SK-N-SH treated with all-trans-retinoic acid at 6 μM for 48 hours (cell line): ENCODE results near the gene OR5K1.

ENCODE experiments used
- ATAC-seq: fragments of 200-7000 bp; cut with Tn5 transposase; 3 replicates; pipeline ENCODE4 v1.9.1; 2020; ENCODE audit warnings: mild to moderate bottlenecking, moderate library complexity
- ARNTL ChIP-seq: fragments of 450-650 bp; formaldehyde crosslinking; IDR thresholded peaks from 2 replicates; pipeline ENCODE4 v1.5.0; 2020; ENCODE audit warnings: low read depth, mild to moderate bottlenecking, moderate library complexity, borderline replicate concordance
- CREB5 ChIP-seq: fragments of 250-450 bp; sonication (Bioruptor Pico); IDR thresholded peaks from 2 replicates; pipeline ENCODE4 v1.5.1; 2020; ENCODE audit warnings: low read depth, mild to moderate bottlenecking, moderate library complexity
- CSDC2 ChIP-seq: fragments of 250-450 bp; sonication (Bioruptor Pico); IDR thresholded peaks from 2 replicates; pipeline ENCODE4 v1.5.0; 2020; ENCODE audit warnings: mild to moderate bottlenecking, moderate library complexity
- CSRNP3 ChIP-seq: fragments of 250-450 bp; sonication (Bioruptor Pico); IDR thresholded peaks from 2 replicates; pipeline ENCODE4 v1.5.1; 2021; ENCODE audit warnings: mild to moderate bottlenecking, moderate library complexity
- ESRRG ChIP-seq: fragments of 250-450 bp; sonication (Bioruptor Pico); IDR thresholded peaks from 2 replicates; pipeline ENCODE4 v1.6.1; 2021; ENCODE audit warnings: mild to moderate bottlenecking
- GLIS3 ChIP-seq: fragments of 250-450 bp; sonication (Bioruptor Pico); IDR thresholded peaks from 2 replicates; pipeline ENCODE4 v1.5.0; 2020; ENCODE audit warnings: mild to moderate bottlenecking, moderate library complexity
- ISL1 ChIP-seq: fragments of 250-450 bp; sonication (Bioruptor Pico); IDR thresholded peaks from 2 replicates; pipeline ENCODE4 v2.1.2; 2022; ENCODE audit warnings: mild to moderate bottlenecking, moderate library complexity
- OSR1 ChIP-seq: fragments of 250-450 bp; sonication (Bioruptor Pico); IDR thresholded peaks from 2 replicates; pipeline ENCODE4 v1.8.0; 2022; ENCODE audit warnings: moderate library complexity, mild to moderate bottlenecking, inconsistent platforms
- PATZ1 ChIP-seq: fragments of 250-450 bp; sonication (Bioruptor Pico); IDR thresholded peaks from 2 replicates; pipeline ENCODE4 v1.8.0; 2020; ENCODE audit warnings: mild to moderate bottlenecking, moderate library complexity, borderline replicate concordance
- POU6F1 ChIP-seq: fragments of 250-450 bp; sonication (Bioruptor Pico); IDR thresholded peaks from 2 replicates; pipeline ENCODE4 v1.8.0; 2021; ENCODE audit warnings: low read depth, mild to moderate bottlenecking, moderate library complexity, borderline replicate concordance
- PPARA ChIP-seq: fragments of 250-450 bp; sonication (Bioruptor Pico); IDR thresholded peaks from 2 replicates; pipeline ENCODE4 v1.5.0; 2020; ENCODE audit warnings: mild to moderate bottlenecking, borderline replicate concordance
- RARB ChIP-seq: fragments of 250-450 bp; sonication (Bioruptor Pico); IDR thresholded peaks from 2 replicates; pipeline ENCODE4 v1.8.0; 2021; ENCODE audit warnings: mild to moderate bottlenecking, moderate library complexity
- SNAI2 ChIP-seq: fragments of 250-450 bp; sonication (Bioruptor Pico); IDR thresholded peaks from 2 replicates; pipeline ENCODE4 v1.5.0; 2020; ENCODE audit warnings: mild to moderate bottlenecking, moderate library complexity
- TCF4 ChIP-seq: fragments of 250-450 bp; sonication (Bioruptor Pico); IDR thresholded peaks from 2 replicates; pipeline ENCODE4 v1.8.0; 2021; ENCODE audit warnings: mild to moderate bottlenecking, moderate library complexity, borderline replicate concordance
- TOX ChIP-seq: fragments of 250-450 bp; sonication (Bioruptor Pico); IDR thresholded peaks from 2 replicates; pipeline ENCODE4 v1.8.0; 2021; ENCODE audit warnings: mild to moderate bottlenecking, moderate library complexity, borderline replicate concordance
- TSHZ2 ChIP-seq: fragments of 250-450 bp; sonication (Bioruptor Pico); IDR thresholded peaks from 2 replicates; pipeline ENCODE4 v1.5.0; 2020; ENCODE audit warnings: mild to moderate bottlenecking, moderate library complexity
- ZC3H10 ChIP-seq: fragments of 250-450 bp; sonication (Bioruptor Pico); IDR thresholded peaks from 2 replicates; pipeline ENCODE4 v1.5.1; 2021; ENCODE audit warnings: mild to moderate bottlenecking, moderate library complexity
- ZFP3 ChIP-seq: fragments of 250-450 bp; sonication (Bioruptor Pico); IDR thresholded peaks from 2 replicates; pipeline ENCODE4 v1.5.0; 2020; ENCODE audit warnings: mild to moderate bottlenecking, moderate library complexity
- ZFP30 ChIP-seq: fragments of 450-650 bp; formaldehyde crosslinking; IDR thresholded peaks from 2 replicates; pipeline ENCODE4 v1.5.0; 2022; ENCODE audit warnings: mild to moderate bottlenecking, moderate library complexity
- ZNF565 ChIP-seq: fragments of 450-650 bp; formaldehyde crosslinking; conservative IDR thresholded peaks from 2 replicates; pipeline ENCODE4 v1.5.0; 2020; ENCODE audit warnings: low read depth, mild to moderate bottlenecking, moderate library complexity
- ZNF70 ChIP-seq: fragments of 450-650 bp; formaldehyde crosslinking; IDR thresholded peaks from 2 replicates; pipeline ENCODE4 v1.5.0; 2020; ENCODE audit warnings: mild to moderate bottlenecking, moderate library complexity
- ZNF8 ChIP-seq: fragments of 450-650 bp; formaldehyde crosslinking; IDR thresholded peaks from 2 replicates; pipeline ENCODE4 v1.5.0; 2020; ENCODE audit warnings: mild to moderate bottlenecking, moderate library complexity

The OR5K1 gene

GRCh38 chr3:98454929-98455328 is 8.1 kb upstream of the OR5K1 start:
- TF ChIP-seq ZNF565 (CRISPR knock-in tag) (no peak), ZFP3 (no peak), CREB5 (CRISPR knock-in tag) (no peak), ESRRG (no peak), ZC3H10 (CRISPR knock-in tag) (no peak), POU6F1 (no peak), RARB (no peak), ZNF70 (CRISPR knock-in tag) (no peak), ISL1 (no peak), OSR1 (CRISPR knock-in tag) (no peak), TOX (CRISPR knock-in tag) (no peak), ZNF8 (CRISPR knock-in tag) (no peak)
- TF ChIP-seq, all 23 proteins: peak for 0
- no peak for ATAC-seq

- ATAC-seq = no peak
- TF ChIP-seq ESRRG (no peak), ZNF70 (CRISPR knock-in tag) (no peak), OSR1 (CRISPR knock-in tag) (no peak), PATZ1 (no peak), SNAI2 (CRISPR knock-in tag) (no peak), ZC3H10 (CRISPR knock-in tag) (no peak), TSHZ2 (CRISPR knock-in tag) (no peak), GLIS3 (CRISPR knock-in tag) (no peak), CSRNP3 (no peak), CSDC2 (CRISPR knock-in tag) (no peak), ZNF8 (CRISPR knock-in tag) (no peak), ZFP3 (no peak), ZNF565 (CRISPR knock-in tag) (no peak)
Measured at GRCh38 chr3:98457543-98457942, 5.5 kb upstream of the OR5K1 start.

GRCh38 chr3:98460220-98460619 is 2.8 kb upstream of the OR5K1 start:
- TF ChIP-seq RARB (no peak), ISL1 (no peak), ARNTL (CRISPR knock-in tag) (no peak), TCF4 (CRISPR knock-in tag) (no peak), GLIS3 (CRISPR knock-in tag) (no peak), TSHZ2 (CRISPR knock-in tag) (no peak), ZNF565 (CRISPR knock-in tag) (no peak), ZFP30 (no peak), SNAI2 (CRISPR knock-in tag) (no peak), CSRNP3 (no peak), CSDC2 (CRISPR knock-in tag) (no peak), ZNF8 (CRISPR knock-in tag) (no peak), PPARA (CRISPR knock-in tag) (no peak), ZNF70 (CRISPR knock-in tag) (no peak), CREB5 (CRISPR knock-in tag) (no peak), OSR1 (CRISPR knock-in tag) (no peak), ESRRG (no peak)

More at GRCh38 chr3:98460220-98460619, 2.8 kb upstream of the OR5K1 start:
- ATAC-seq = no peak
